Measurements from ENCODE around the gene XYLT1.

Gene XYLT1

GRCh38 chr16:17252064-17252463 lies 218.7 kb downstream of the XYLT1 start:
- H3K27ac ChIP-seq (ENCODE audit: poor library complexity, severe bottlenecking) = no peak overlapping the region
- H3K27me3 ChIP-seq (ENCODE audit: insufficient read depth, poor library complexity, severe bottlenecking) = no peaks in the 10 kb centered on the region
- no peaks in the 10 kb centered on the region for H3K36me3 ChIP-seq (ENCODE audit: low read depth)
- H3K4me3 ChIP-seq (ENCODE audit: severe bottlenecking) = no peak overlapping the region
- no peak for TF ChIP-seq CTCF (IDR thresholded peaks at IDR 0.05; ENCODE audit: poor library complexity, severe bottlenecking)
- no peaks in the 10 kb centered on the region for H3K4me1 ChIP-seq (ENCODE audit: insufficient read depth, poor library complexity, severe bottlenecking)
- no peaks in the 10 kb centered on the region for H3K9me3 ChIP-seq (ENCODE audit: severe bottlenecking)
- DNase-seq (ENCODE audit: low spot score) (no peak), ATAC-seq (ENCODE audit: low read depth) (no peak)

GRCh38 chr16:17251496-17251895 lies 219.3 kb downstream of the XYLT1 start:
- Histone ChIP-seq H3K9me3 (ENCODE audit: severe bottlenecking) (no peaks in the 10 kb centered on the region), H3K4me3 (ENCODE audit: severe bottlenecking) (no peak overlapping the region), H3K27me3 (ENCODE audit: insufficient read depth, poor library complexity, severe bottlenecking) (no peaks in the 10 kb centered on the region), H3K36me3 (ENCODE audit: low read depth) (no peaks in the 10 kb centered on the region), H3K27ac (ENCODE audit: poor library complexity, severe bottlenecking) (no peak overlapping the region), H3K4me1 (ENCODE audit: insufficient read depth, poor library complexity, severe bottlenecking) (no peaks in the 10 kb centered on the region)
- no peak for TF ChIP-seq CTCF (IDR thresholded peaks at IDR 0.05; ENCODE audit: poor library complexity, severe bottlenecking)
- ATAC-seq (ENCODE audit: low read depth) = no peak
- no peak for DNase-seq (ENCODE audit: low spot score)

GRCh38 chr16:17246974-17247732 lies 223.6 kb downstream of the XYLT1 start:
- no peaks in the 10 kb centered on the region for H3K36me3 ChIP-seq (ENCODE audit: low read depth)
- no peak for ATAC-seq (ENCODE audit: low read depth)
- no peak overlapping the region for H3K27ac ChIP-seq (ENCODE audit: poor library complexity, severe bottlenecking)
- no peak overlapping the region for H3K4me3 ChIP-seq (ENCODE audit: severe bottlenecking)
- no peaks in the 10 kb centered on the region for H3K9me3 ChIP-seq (ENCODE audit: severe bottlenecking)
- H3K27me3 ChIP-seq (ENCODE audit: insufficient read depth, poor library complexity, severe bottlenecking) = no peaks in the 10 kb centered on the region
- DNase-seq (ENCODE audit: low spot score) = no peak
- TF ChIP-seq CTCF (IDR thresholded peaks at IDR 0.05; ENCODE audit: poor library complexity, severe bottlenecking) = no peak
- no peaks in the 10 kb centered on the region for H3K4me1 ChIP-seq (ENCODE audit: insufficient read depth, poor library complexity, severe bottlenecking)

GRCh38 chr16:17246268-17246885 lies 224.4 kb downstream of the XYLT1 start:
- no peak overlapping the region for H3K27ac ChIP-seq (ENCODE audit: poor library complexity, severe bottlenecking)
- no peaks in the 10 kb centered on the region for H3K9me3 ChIP-seq (ENCODE audit: severe bottlenecking)
- H3K4me3 ChIP-seq (ENCODE audit: severe bottlenecking) = no peak overlapping the region
- DNase-seq (ENCODE audit: low spot score) (no peak), ATAC-seq (ENCODE audit: low read depth) (no peak)
- no peaks in the 10 kb centered on the region for H3K4me1 ChIP-seq (ENCODE audit: insufficient read depth, poor library complexity, severe bottlenecking)
- H3K36me3 ChIP-seq (ENCODE audit: low read depth) = no peaks in the 10 kb centered on the region
- TF ChIP-seq CTCF (IDR thresholded peaks at IDR 0.05; ENCODE audit: poor library complexity, severe bottlenecking) = no peak
- H3K27me3 ChIP-seq (ENCODE audit: insufficient read depth, poor library complexity, severe bottlenecking) = no peaks in the 10 kb centered on the region

GRCh38 chr16:17245776-17246175 lies 225.0 kb downstream of the XYLT1 start:
- no peaks in the 10 kb centered on the region for H3K36me3 ChIP-seq (ENCODE audit: low read depth)

More at GRCh38 chr16:17245776-17246175, 225.0 kb downstream of the XYLT1 start:
- no peaks in the 10 kb centered on the region for H3K9me3 ChIP-seq (ENCODE audit: severe bottlenecking)
- DNase-seq (ENCODE audit: low spot score) (no peak), ATAC-seq (ENCODE audit: low read depth) (no peak)
- H3K4me3 ChIP-seq (ENCODE audit: severe bottlenecking) = no peak overlapping the region
- H3K27me3 ChIP-seq (ENCODE audit: insufficient read depth, poor library complexity, severe bottlenecking) = no peaks in the 10 kb centered on the region
- no peaks in the 10 kb centered on the region for H3K4me1 ChIP-seq (ENCODE audit: insufficient read depth, poor library complexity, severe bottlenecking)
- H3K27ac ChIP-seq (ENCODE audit: poor library complexity, severe bottlenecking) = no peak overlapping the region
- no peak for TF ChIP-seq CTCF (IDR thresholded peaks at IDR 0.05; ENCODE audit: poor library complexity, severe bottlenecking)
